Thoracic aorta (tissue), 2 donors: Measurements from ENCODE around the gene CORO7. TPM values are rescaled to one million over a fixed set of nuclear protein-coding genes. Genes with fewer than 3 reads are reported as not detected.

Experiments used
- ATAC-seq: fragments of 150-250 bp; one replicate; pipeline ENCODE4 v1.8.0; 2017; ENCODE audit warnings: low read depth; ENCODE audit not compliant: insufficient number of reproducible peaks, low FRiP score
- DNase-seq: peaks from one replicate; pipeline ENCODE4 v3.0.0-alpha.2; 2020; ENCODE audit warnings: low spot score
- H3K27ac ChIP-seq, 2 donors: fragments of 200-600 bp; sonication (generic); 1 replicate in 1 of 2; 2 replicates in 1 of 2; pipeline ENCODE4 v1.5.1; 2016; ENCODE audit warnings: mild to moderate bottlenecking in 2 of 2, moderate library complexity in 2 of 2
- H3K27me3 ChIP-seq: fragments of 200-600 bp; sonication (generic); replicated peaks from 2 replicates; pipeline ENCODE4 v1.6.0; 2016; ENCODE audit warnings: mild to moderate bottlenecking; ENCODE audit not compliant: insufficient read depth
- H3K36me3 ChIP-seq: fragments of 200-600 bp; sonication (generic); one replicate; pipeline ENCODE4 v1.5.1; 2016
- H3K4me1 ChIP-seq, 2 donors: fragments of 200-600 bp; sonication (generic); 1 replicate in 1 of 2; 2 replicates in 1 of 2; pipeline versions ENCODE4 v1.5.1 to v1.6.0; 2016; ENCODE audit warnings: low read depth in 2 of 2, mild to moderate bottlenecking in 1 of 2; ENCODE audit not compliant: control insufficient read depth in 1 of 2
- H3K4me3 ChIP-seq: fragments of 200-600 bp; sonication (generic); 2 replicates; pipeline ENCODE4 v1.5.1; 2016; ENCODE audit warnings: mild to moderate bottlenecking
- H3K9me3 ChIP-seq: fragments of 200-600 bp; sonication (generic); 2 replicates; pipeline ENCODE4 v1.5.1; 2016
- CTCF ChIP-seq: fragments of 200-600 bp; sonication (generic); IDR thresholded peaks from one replicate; pipeline ENCODE4 v1.5.1; 2019; ENCODE audit warnings: antibody characterized with exemption
- total RNA-seq, 2 donors: library from RNA; depleted of rRNA; stranded (reverse); fragments of >200 nt; gene quantifications; one replicate each; pipeline versions ENCODE4 v1.1.0 to v1.2.3, GENCODE V29; 2016

CORO7 gene
- total RNA-seq, 2 donors from 2014 or later, result 71.1 to 79.1 TPM

GRCh38 chr16:4404967-4405696 is 11.3 kb downstream of the CORO7 start:
- peaks cover 23% of the 10 kb centered on the region for H3K36me3 ChIP-seq
- no peaks in the 10 kb centered on the region for H3K9me3 ChIP-seq
- no peak for DNase-seq
- H3K4me3 ChIP-seq, result no peak overlapping the region
- no peak overlapping the region for H3K27ac ChIP-seq
- no peaks in the 10 kb centered on the region for H3K4me1 ChIP-seq
- H3K27me3 ChIP-seq, result no peaks in the 10 kb centered on the region
- no peak for ATAC-seq
- no peak for TF ChIP-seq CTCF

GRCh38 chr16:4404247-4404966 is 12.0 kb downstream of the CORO7 start:
- no peaks in the 10 kb centered on the region for H3K9me3 ChIP-seq
- no peaks in the 10 kb centered on the region for H3K27me3 ChIP-seq
- no peak for ATAC-seq
- no peaks in the 10 kb centered on the region for H3K4me1 ChIP-seq
- TF ChIP-seq CTCF, result peak; percentile 41
- peaks cover 23% of the 10 kb centered on the region for H3K36me3 ChIP-seq
- no peak overlapping the region for H3K27ac ChIP-seq
- H3K4me3 ChIP-seq, result no peak overlapping the region
- DNase-seq, result no peak

GRCh38 chr16:4403133-4403949 is 13.1 kb downstream of the CORO7 start:
- Histone ChIP-seq H3K27ac (no peak overlapping the region), H3K27me3 (no peaks in the 10 kb centered on the region), H3K4me3 (no peak overlapping the region), H3K36me3 (peaks cover 23% of the 10 kb centered on the region), H3K4me1 (peaks cover 0 to 9% of the 10 kb centered on the region in 2 donors), H3K9me3 (no peaks in the 10 kb centered on the region)
- ATAC-seq (no peak), DNase-seq (no peak)
- no peak for TF ChIP-seq CTCF

- TF ChIP-seq CTCF, result peak; percentile 96
- no peak for DNase-seq
- H3K4me1 ChIP-seq, result peaks cover 0 to 9% of the 10 kb centered on the region in 2 donors
- peaks cover 23% of the 10 kb centered on the region for H3K36me3 ChIP-seq
- H3K9me3 ChIP-seq, result no peaks in the 10 kb centered on the region
- ATAC-seq, result peak; percentile 57
- H3K27ac ChIP-seq, result no peak overlapping the region
- peak overlapping the region; percentile 54 for H3K4me3 ChIP-seq
- H3K27me3 ChIP-seq, result no peaks in the 10 kb centered on the region
Observed at GRCh38 chr16:4402439-4403132, 13.8 kb downstream of the CORO7 start.
